Smooth muscle cell (in vitro differentiated cells): ENCODE results near the gene LRRC8B. TPM values are rescaled to one million over a fixed set of nuclear protein-coding genes. Genes with fewer than 3 reads are reported as not detected.
A peak's percentile ranks its signal among the peaks of the same experiment; 100 is the strongest.

ENCODE experiments used
- DNase-seq: peaks from one replicate; lab custom pipeline; 2025; ENCODE audit not compliant: unreplicated experiment; lab: John Stamatoyannopoulos, UW
- H2AFZ ChIP-seq: fragments of 200-600 bp; sonication (generic); 2 replicates; pipeline ENCODE4 v1.6.0; 2016; ENCODE audit warnings: antibody characterized with exemption, low read depth, mild to moderate bottlenecking
- H3F3A ChIP-seq: fragments of 200-600 bp; sonication (generic); 2 replicates; pipeline ENCODE4 v1.6.0; 2017; ENCODE audit warnings: antibody characterized with exemption, low read depth
- H3K27ac ChIP-seq: fragments of 200-600 bp; sonication (generic); 2 replicates; pipeline ENCODE4 v1.5.1; 2016; ENCODE audit warnings: low read depth, mild to moderate bottlenecking
- H3K27me3 ChIP-seq: fragments of 200-600 bp; sonication (generic); 2 replicates; pipeline ENCODE4 v1.6.1; 2016; ENCODE audit warnings: low read depth, mild to moderate bottlenecking
- H3K36me3 ChIP-seq: fragments of 200-600 bp; sonication (generic); 2 replicates; pipeline ENCODE4 v1.5.1; 2016; ENCODE audit warnings: low read depth
- H3K4me1 ChIP-seq: fragments of 200-600 bp; sonication (generic); 2 replicates; pipeline ENCODE4 v1.5.1; 2016; ENCODE audit warnings: low read depth
- H3K4me2 ChIP-seq: fragments of 200-600 bp; sonication (generic); 2 replicates; pipeline ENCODE4 v1.6.0; 2016; ENCODE audit warnings: mild to moderate bottlenecking
- H3K4me3 ChIP-seq: fragments of 200-600 bp; sonication (generic); 2 replicates; pipeline ENCODE4 v1.5.1; 2016; ENCODE audit warnings: mild to moderate bottlenecking
- H3K79me2 ChIP-seq: fragments of 200-600 bp; sonication (generic); 2 replicates; pipeline ENCODE4 v1.6.0; 2016; ENCODE audit warnings: low read depth, mild to moderate bottlenecking
- H3K9ac ChIP-seq: fragments of 200-600 bp; sonication (generic); 2 replicates; pipeline ENCODE4 v1.6.0; 2016; ENCODE audit warnings: low read depth
- H3K9me3 ChIP-seq: fragments of 200-600 bp; sonication (generic); replicated peaks from 2 replicates; pipeline ENCODE4 v1.5.1; 2016; ENCODE audit warnings: low read depth
- H4K20me1 ChIP-seq: fragments of 200-600 bp; sonication (generic); 2 replicates; pipeline ENCODE4 v1.6.0; 2016; ENCODE audit warnings: low read depth
- CTCF ChIP-seq: fragments of 200-600 bp; sonication (generic); IDR thresholded peaks from 2 replicates; pipeline ENCODE4 v1.5.1; 2017; ENCODE audit warnings: borderline replicate concordance, mild to moderate bottlenecking, antibody characterized with exemption; ENCODE audit not compliant: insufficient read depth, poor library complexity, severe bottlenecking
- WGBS: methylation state at CpG from one replicate; pipeline ENCODE4 v1.1.7; 2016; ENCODE audit warnings: low lambda C conversion rate; 5-methylcytosine and 5-hydroxymethylcytosine counted together
- polyA plus RNA-seq: library from polyadenylated mRNA; unstranded; fragments of >200 nt; fragmentation: Nextera tagmentation; extraction: Ambion mirVana; gene quantifications from 2 replicates; pipeline ENCODE4 v1.2.1, GENCODE V29; 2016
- total RNA-seq: library from RNA; depleted of rRNA; stranded (reverse); fragments of >200 nt; gene quantifications from 2 replicates; pipeline ENCODE4 v1.2.3, GENCODE V29; 2014

The LRRC8B gene
- total and polyA plus RNA-seq, 2 experiments from 2014 or later: 1.5 to 4.6 TPM

DNA sequence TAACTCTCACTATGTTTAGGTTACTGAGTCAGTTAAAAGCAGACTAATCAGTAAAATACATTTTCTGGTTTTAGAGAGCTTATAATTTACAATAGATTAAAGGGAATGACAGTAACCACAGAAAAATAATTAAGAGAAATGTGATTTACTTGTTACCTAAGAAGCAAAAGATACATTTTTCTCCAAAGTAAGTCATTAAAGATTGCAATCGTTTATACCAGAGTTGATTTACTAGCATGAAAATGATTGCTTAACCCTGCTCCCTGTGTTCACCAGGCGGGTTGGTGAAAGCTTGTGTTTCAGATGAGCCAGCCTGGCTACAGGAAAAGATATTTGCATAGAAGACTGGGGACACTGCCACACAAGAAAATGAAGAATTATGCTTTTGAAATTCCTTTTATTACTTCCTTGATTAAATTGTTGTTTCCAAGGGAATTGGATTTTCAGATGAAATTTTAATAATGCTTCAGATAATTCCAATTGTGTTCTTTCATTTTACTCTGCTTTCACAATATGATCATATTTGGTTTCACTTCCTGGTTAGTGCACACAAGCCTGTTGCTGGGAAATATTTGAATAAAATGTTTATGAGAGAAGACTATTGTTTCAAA, 27.9 kb downstream of the LRRC8B start:
- Histone ChIP-seq H3K36me3 (no peaks in the 10 kb centered on the region), H3K4me2 (peak overlapping the region; percentile 60), H3K27ac (no peak overlapping the region), H3K4me1 (peaks cover 6% of the 10 kb centered on the region), H3K27me3 (no peaks in the 10 kb centered on the region), H2AFZ (peak overlapping the region; percentile 79), H4K20me1 (no peaks in the 10 kb centered on the region), H3K9ac (no peak overlapping the region), H3F3A (no peaks in the 10 kb centered on the region), H3K9me3 (no peaks in the 10 kb centered on the region), H3K4me3 (no peak overlapping the region), H3K79me2 (no peaks in the 10 kb centered on the region)
- no peak for DNase-seq
- 75% methylated on average over 2 of the region's 2 CpGs for WGBS
- no peak for TF ChIP-seq CTCF

DNA sequence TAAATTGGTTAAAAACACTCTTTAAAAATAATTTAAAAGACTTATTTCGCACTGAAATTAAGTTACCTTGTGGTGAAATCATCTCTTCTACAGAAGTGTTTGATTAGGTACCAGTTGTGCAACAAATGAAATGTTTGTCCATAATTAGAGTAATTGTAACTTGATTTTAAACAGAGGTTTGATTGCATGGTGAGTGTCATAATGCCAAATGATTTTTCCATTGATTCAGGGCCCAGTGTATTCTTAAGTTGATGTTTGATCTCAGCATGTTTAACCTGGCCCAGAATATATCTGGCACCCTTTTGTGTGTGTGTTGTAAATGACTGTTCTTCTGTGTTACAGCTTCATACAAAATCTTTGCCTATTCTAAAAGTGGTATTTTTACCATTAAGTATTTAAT, 28.5 kb downstream of the LRRC8B start:
- 97% methylated on average over 1 of the region's 1 CpG for WGBS
- Histone ChIP-seq H3K4me3 (no peak overlapping the region), H4K20me1 (no peaks in the 10 kb centered on the region), H3K27ac (no peak overlapping the region), H3K27me3 (no peaks in the 10 kb centered on the region), H3K36me3 (no peaks in the 10 kb centered on the region), H3K4me1 (peaks cover under 1% of the 10 kb centered on the region), H3K79me2 (no peaks in the 10 kb centered on the region), H3K4me2 (peak overlapping the region; percentile 60), H2AFZ (peak overlapping the region; percentile 79), H3K9me3 (no peaks in the 10 kb centered on the region), H3K9ac (no peak overlapping the region), H3F3A (no peaks in the 10 kb centered on the region)
- DNase-seq: no peak
- TF ChIP-seq CTCF: no peak

DNA sequence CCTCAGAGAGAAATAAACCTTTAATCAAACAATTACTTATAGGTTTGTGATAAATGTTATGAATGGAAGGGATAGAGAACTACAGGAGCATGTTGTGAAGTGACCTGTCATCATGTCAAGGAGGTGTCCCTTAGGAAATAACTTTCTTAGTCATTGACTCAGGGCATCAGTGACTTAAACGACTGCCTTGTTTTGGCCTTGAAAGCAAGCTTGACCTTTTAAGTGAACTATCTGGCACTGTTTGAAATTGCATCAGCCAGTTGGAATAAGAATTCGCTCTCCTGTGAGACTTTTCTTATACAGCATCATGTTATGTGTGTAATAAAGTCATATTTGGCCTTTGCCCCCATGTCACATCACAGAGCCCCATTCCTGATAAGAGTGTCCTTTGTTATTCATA, 30.9 kb downstream of the LRRC8B start:
- Histone ChIP-seq H3K9me3 (no peaks in the 10 kb centered on the region), H3K27me3 (no peaks in the 10 kb centered on the region), H2AFZ (no peak overlapping the region), H3K4me3 (no peak overlapping the region), H3K4me1 (no peaks in the 10 kb centered on the region), H3K79me2 (no peaks in the 10 kb centered on the region), H4K20me1 (no peaks in the 10 kb centered on the region), H3K36me3 (no peaks in the 10 kb centered on the region), H3F3A (no peaks in the 10 kb centered on the region), H3K27ac (no peak overlapping the region), H3K4me2 (no peak overlapping the region), H3K9ac (no peak overlapping the region)
- WGBS: 74% methylated on average over 2 of the region's 2 CpGs
- TF ChIP-seq CTCF: no peak
- DNase-seq: no peak

- TF ChIP-seq CTCF: no peak
- no peaks in the 10 kb centered on the region for H4K20me1 ChIP-seq
- 85% methylated on average over 3 of the region's 3 CpGs for WGBS
Observed at GRCh38 chr1:89556726-89557444, 32.3 kb downstream of the LRRC8B start.

More at GRCh38 chr1:89556726-89557444, 32.3 kb downstream of the LRRC8B start:
- H3K4me3 ChIP-seq: no peak overlapping the region
- H3K9me3 ChIP-seq: no peaks in the 10 kb centered on the region
- DNase-seq: no peak
- H3K27me3 ChIP-seq: no peaks in the 10 kb centered on the region
- H3K36me3 ChIP-seq: no peaks in the 10 kb centered on the region
- no peaks in the 10 kb centered on the region for H3K79me2 ChIP-seq
- no peak overlapping the region for H3K4me2 ChIP-seq
- H3K4me1 ChIP-seq: no peaks in the 10 kb centered on the region
- no peak overlapping the region for H2AFZ ChIP-seq
- H3K27ac ChIP-seq: no peak overlapping the region
- no peaks in the 10 kb centered on the region for H3F3A ChIP-seq
- H3K9ac ChIP-seq: no peak overlapping the region
